ENCODE results near the gene SIL1. TPM values are rescaled to one million over a fixed set of nuclear protein-coding genes. Genes with fewer than 3 reads are reported as not detected.
A peak's percentile ranks its signal among the peaks of the same experiment; 100 is the strongest.

Gene SIL1
- total RNA-seq, 2 donors from 2014 or later: 17.2 to 20.2 TPM

- Histone ChIP-seq H3K27me3 (ENCODE audit: control insufficient read depth, insufficient read depth, low read length, poor library complexity, severe bottlenecking) (peaks cover 7% of the 10 kb centered on the region), H3K9ac (ENCODE audit: extremely low read depth, low read length, poor library complexity, severe bottlenecking) (no peak overlapping the region), H3K9me3 (ENCODE audit: control insufficient read depth, low read length) (peaks cover 24% of the 10 kb centered on the region), H3K4me1 (ENCODE audit: control insufficient read depth, insufficient read depth, low read length) (no peaks in the 10 kb centered on the region), H3K36me3 (ENCODE audit: control insufficient read depth, insufficient read depth, low read length) (no peaks in the 10 kb centered on the region), H3K27ac (ENCODE audit: low read depth, low read length) (no peak overlapping the region), H3K4me3 (ENCODE audit: low read length) (no peak overlapping the region)
- WGBS, 2 experiments (ENCODE audit: insufficient coverage in 1 of 2, insufficient read length in 1 of 2): 100% methylated on average over 1 of the region's 1 CpG
- peaks cover 12% of the 10 kb centered on the region for H3K27me3 Mint-ChIP-seq (ENCODE audit: insufficient read depth)
- peaks cover 10% of the 10 kb centered on the region for H3K4me1 Mint-ChIP-seq
- no peak for TF ChIP-seq CTCF (conservative IDR thresholded peaks at IDR 0.05)
- H3K36me3 Mint-ChIP-seq (ENCODE audit: low read depth): peaks cover 11% of the 10 kb centered on the region
- H3K4me3 Mint-ChIP-seq: no peak overlapping the region
- H3K27ac Mint-ChIP-seq: no peak overlapping the region
- peaks cover 23% of the 10 kb centered on the region for H3K9me3 Mint-ChIP-seq
- no peak for DNase-seq
These were observed 202.0 kb downstream of the SIL1 start for GRCh38 chr5:138996120-138996519.

GRCh38 chr5:138990986-138991590 lies 207.1 kb downstream of the SIL1 start:
- Histone ChIP-seq H3K9me3 (ENCODE audit: control insufficient read depth, low read length) (peaks cover 7% of the 10 kb centered on the region), H3K4me3 (ENCODE audit: low read length) (no peak overlapping the region), H3K27me3 (ENCODE audit: control insufficient read depth, insufficient read depth, low read length, poor library complexity, severe bottlenecking) (no peaks in the 10 kb centered on the region), H3K9ac (ENCODE audit: extremely low read depth, low read length, poor library complexity, severe bottlenecking) (no peak overlapping the region), H3K36me3 (ENCODE audit: control insufficient read depth, insufficient read depth, low read length) (no peaks in the 10 kb centered on the region), H3K4me1 (ENCODE audit: control insufficient read depth, insufficient read depth, low read length) (no peaks in the 10 kb centered on the region), H3K27ac (ENCODE audit: low read depth, low read length) (peak overlapping the region; percentile 16)
- peak; percentile 26 for DNase-seq
- Mint-ChIP-seq H3K9me3 (peaks cover 6% of the 10 kb centered on the region), H3K36me3 (ENCODE audit: low read depth) (peaks cover 5% of the 10 kb centered on the region), H3K4me3 (no peak overlapping the region), H3K27me3 (ENCODE audit: insufficient read depth) (peaks cover 2% of the 10 kb centered on the region), H3K27ac (no peak overlapping the region), H3K4me1 (no peaks in the 10 kb centered on the region)
- TF ChIP-seq CTCF (conservative IDR thresholded peaks at IDR 0.05): no peak
- 93 to 97% methylated on average over 3 to 4 of the region's 4 CpGs for WGBS, 2 experiments (ENCODE audit: insufficient coverage in 1 of 2, insufficient read length in 1 of 2)

GRCh38 chr5:138989720-138990119 lies 208.4 kb downstream of the SIL1 start:
- Histone ChIP-seq H3K4me3 (ENCODE audit: low read length) (no peak overlapping the region), H3K9ac (ENCODE audit: extremely low read depth, low read length, poor library complexity, severe bottlenecking) (no peak overlapping the region), H3K9me3 (ENCODE audit: control insufficient read depth, low read length) (no peaks in the 10 kb centered on the region), H3K27ac (ENCODE audit: low read depth, low read length) (no peak overlapping the region), H3K36me3 (ENCODE audit: control insufficient read depth, insufficient read depth, low read length) (no peaks in the 10 kb centered on the region), H3K27me3 (ENCODE audit: control insufficient read depth, insufficient read depth, low read length, poor library complexity, severe bottlenecking) (no peaks in the 10 kb centered on the region), H3K4me1 (ENCODE audit: control insufficient read depth, insufficient read depth, low read length) (no peaks in the 10 kb centered on the region)
- 91 to 97% methylated on average over 5 to 6 of the region's 6 CpGs for WGBS, 2 experiments (ENCODE audit: insufficient coverage in 1 of 2, insufficient read length in 1 of 2)
- Mint-ChIP-seq H3K4me1 (no peaks in the 10 kb centered on the region), H3K27me3 (ENCODE audit: insufficient read depth) (peaks cover 2% of the 10 kb centered on the region), H3K36me3 (ENCODE audit: low read depth) (peaks cover 1% of the 10 kb centered on the region), H3K27ac (no peak overlapping the region), H3K9me3 (no peaks in the 10 kb centered on the region), H3K4me3 (no peak overlapping the region)
- TF ChIP-seq CTCF (conservative IDR thresholded peaks at IDR 0.05): no peak
- DNase-seq: peak; percentile 16

Measured in endodermal cell (in vitro differentiated cells).